Bronchial smooth muscle cell (primary cell): ENCODE data around the gene INPP5E. TPM values are rescaled to one million over a fixed set of nuclear protein-coding genes. Genes with fewer than 3 reads are reported as not detected.

ENCODE experiments used
- total RNA-seq: library from RNA; depleted of rRNA; stranded (reverse); fragments of >200 nt; gene quantifications from 2 replicates; pipeline ENCODE4 v1.2.1, GENCODE V29; 2014

INPP5E gene, protein sequence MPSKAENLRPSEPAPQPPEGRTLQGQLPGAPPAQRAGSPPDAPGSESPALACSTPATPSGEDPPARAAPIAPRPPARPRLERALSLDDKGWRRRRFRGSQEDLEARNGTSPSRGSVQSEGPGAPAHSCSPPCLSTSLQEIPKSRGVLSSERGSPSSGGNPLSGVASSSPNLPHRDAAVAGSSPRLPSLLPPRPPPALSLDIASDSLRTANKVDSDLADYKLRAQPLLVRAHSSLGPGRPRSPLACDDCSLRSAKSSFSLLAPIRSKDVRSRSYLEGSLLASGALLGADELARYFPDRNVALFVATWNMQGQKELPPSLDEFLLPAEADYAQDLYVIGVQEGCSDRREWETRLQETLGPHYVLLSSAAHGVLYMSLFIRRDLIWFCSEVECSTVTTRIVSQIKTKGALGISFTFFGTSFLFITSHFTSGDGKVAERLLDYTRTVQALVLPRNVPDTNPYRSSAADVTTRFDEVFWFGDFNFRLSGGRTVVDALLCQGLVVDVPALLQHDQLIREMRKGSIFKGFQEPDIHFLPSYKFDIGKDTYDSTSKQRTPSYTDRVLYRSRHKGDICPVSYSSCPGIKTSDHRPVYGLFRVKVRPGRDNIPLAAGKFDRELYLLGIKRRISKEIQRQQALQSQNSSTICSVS
- total RNA-seq, result 4.5 and 4.6 TPM in 2 replicates

DNA sequence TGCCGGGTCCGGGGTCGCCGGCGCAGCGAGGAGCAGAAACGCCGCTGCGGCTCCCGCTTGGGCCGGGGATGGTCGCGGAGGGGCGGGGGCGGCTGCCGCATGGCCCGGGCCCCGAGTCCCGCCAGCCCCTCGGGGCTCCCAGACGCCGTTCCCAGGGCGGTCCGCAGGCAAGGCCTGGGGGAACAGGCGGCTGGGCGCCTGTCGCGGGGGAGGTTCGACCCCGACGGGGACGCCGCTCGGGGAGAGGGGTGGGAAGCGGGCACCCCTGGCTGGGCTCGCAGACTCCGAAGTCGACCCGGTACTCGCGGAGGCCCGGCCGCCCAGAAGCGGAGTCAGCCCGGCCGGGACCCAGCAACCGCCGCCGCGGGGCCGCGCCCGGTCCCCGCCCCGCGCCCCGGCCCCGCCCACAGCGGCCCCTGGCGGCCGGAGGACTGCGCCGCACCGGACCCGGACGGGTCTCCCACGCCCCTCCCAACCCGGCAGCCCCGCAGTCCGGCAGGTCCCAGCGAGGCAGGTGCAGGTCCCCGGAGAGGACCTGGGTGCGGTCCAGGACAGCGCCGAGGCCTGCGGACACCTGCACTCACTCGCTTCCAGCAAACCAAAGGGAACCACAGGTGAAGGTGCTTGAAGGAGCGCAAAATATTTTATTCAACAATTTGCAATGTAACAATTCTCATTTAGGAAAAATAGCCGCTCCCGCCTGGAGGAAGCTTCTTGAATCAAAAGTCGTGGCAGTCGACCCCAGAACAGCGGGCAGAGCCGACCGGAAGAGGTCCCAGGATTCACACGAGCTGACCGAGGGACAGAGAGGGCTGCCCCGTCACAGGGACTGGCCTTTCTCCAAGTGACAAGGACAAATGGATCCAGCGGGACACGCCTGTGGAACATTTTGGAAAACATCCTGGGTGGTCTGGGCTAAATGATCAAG is at the start of gene INPP5E:
Gene INPP5E (minus strand): TSS at position 365 of the 928 bp plus-strand sequence. CDS start 426 bp downstream, outside the sequence.

DNA sequence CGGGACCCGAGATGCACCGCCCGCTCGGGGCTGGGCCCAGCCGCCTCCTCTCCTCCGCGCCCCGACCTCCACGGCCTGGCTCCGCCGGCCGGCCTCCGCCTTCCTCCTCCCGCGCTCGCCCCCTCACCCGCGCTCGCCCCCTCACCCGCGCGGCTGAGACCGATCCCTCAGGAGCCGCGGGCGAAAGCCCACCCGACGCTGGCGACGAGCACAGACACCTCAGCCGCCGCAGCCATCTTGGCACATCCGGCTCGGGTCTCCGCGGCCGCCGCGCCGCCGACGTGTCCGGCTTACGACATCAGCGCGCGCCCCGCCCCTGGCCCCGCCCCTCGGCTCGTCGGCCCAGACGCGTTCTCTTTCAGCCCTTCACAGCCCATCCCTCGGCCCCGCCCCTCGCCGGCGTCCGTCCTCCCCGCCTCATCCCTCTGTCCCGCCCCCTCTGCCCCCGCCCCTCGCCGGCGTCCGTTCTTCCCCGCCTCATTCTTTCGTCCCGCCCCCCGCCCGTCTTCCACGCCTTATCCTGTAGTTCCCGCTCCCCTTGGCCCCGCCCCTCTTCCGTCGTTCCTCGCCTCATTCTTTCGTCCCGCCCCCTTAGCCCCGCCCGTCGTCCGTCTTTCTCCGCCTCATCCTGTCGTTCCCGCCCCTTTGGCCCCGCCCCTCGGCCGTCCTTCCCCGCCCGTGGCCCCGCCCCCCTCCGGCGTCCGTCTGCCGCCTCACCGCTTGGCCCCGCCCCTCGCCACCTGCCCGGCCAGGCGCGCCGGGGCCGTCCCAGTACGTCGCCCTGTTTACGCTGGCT is 43.3 kb upstream of the INPP5E start, which contains the start of gene SEC16A:
Gene SEC16A (minus strand): TSS at position 248 of the 796 bp plus-strand sequence. CDS start 5,425 bp downstream, outside the sequence.

DNA sequence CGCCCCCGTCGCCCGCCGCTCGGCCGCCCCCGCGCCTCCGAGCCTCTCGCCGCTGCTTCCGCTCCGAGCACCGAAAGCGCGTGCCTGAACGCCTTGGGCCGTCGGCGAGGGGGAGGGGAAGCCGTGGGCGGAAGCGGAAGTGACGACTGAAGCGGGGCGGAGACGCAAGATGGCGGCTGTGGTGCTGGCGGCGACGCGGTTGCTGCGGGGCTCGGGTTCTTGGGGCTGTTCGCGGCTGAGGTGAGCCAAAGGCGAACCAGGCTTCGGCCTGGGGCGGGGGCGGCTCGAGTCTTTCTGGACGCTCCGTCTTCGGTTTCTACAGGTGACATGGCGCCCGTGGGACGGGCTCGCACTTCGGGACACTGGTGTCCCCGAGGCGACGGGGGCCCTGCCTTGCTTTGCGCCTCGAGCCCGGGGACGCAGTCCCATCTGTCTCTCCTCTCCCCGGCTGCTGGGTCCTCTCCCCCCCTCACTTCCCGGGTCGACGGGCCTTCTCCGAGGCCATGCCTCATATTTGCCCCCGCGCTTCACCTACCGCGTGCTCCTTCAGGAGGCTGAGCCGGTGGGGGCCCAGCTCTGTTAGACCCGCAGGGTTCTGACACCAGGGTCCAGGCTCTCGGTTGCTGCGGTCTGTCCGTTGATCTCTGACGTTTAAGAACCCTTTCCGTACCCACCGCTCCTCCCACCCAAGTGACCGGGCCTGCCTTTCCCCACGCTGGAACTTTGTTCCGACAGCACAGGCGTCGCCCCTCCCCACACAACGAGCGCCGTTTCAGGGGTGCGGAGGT is 29.0 kb downstream of the INPP5E start, which contains the start of the genes ENTR1 and PMPCA:
Gene ENTR1 (minus strand): TSS at position 115 of the 788 bp plus-strand sequence. CDS start 217 bp downstream, outside the sequence.
Gene PMPCA (plus strand): TSS at position 159 of the 788 bp plus-strand sequence. CDS start 11 bp downstream, at position 170.

DNA sequence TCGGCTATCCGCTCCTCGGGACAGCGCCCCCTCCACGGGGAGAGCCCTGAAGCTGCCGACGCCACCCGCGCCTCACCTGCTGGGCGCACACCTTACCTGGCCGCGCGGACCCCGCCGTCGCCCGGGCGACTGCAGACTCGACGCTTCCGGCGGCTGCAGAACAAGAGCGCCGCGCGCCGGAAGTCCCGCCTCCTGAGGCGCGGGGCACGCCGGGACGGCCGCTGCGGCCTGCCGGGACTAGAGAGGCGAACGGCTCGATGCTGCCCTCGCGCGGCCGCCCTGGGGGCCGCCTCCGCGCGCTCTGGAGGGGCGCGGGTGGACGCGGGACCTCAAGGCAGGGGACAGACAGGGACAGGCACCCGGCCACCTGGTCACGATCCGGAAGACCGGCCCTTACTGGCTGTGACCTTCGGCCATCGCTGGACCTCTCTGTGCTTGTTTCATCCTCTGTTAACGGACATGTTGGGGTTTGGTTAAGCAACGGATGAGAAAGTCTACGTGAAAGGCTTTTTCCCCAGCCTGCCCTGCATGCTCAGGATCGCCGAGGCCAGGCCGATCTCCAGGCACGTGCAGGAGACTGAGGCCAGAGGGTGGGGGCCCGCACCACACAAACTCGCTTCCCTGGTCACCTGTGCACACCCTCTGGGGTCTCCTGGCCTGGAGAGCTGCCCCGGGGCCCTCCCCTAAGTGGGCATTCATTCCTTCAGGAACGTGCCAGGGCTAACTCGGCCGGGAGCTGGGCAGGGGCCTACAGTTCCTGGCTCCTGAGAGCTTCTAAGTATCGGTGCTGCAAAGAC is 39.4 kb downstream of the INPP5E start, which contains the start of gene SNAPC4:
Gene SNAPC4 (minus strand): TSS at position 133 of the 797 bp plus-strand sequence. CDS start 1,742 bp downstream, outside the sequence.

Other genes with a start within 250 kb of the INPP5E start
- not detected in 2 replicates for gene LHX3, start 234.7 kb downstream of the INPP5E start, total RNA-seq
- gene QSOX2, start 194.0 kb downstream of the INPP5E start, total RNA-seq, result 4.3 and 4.4 TPM in 2 replicates
- gene CCDC187, start 135.8 kb downstream of the INPP5E start, total RNA-seq, result under 0.01 TPM in 2 replicates
- 70.9 and 79.5 TPM in 2 replicates for gene GPSM1, start 112.3 kb downstream of the INPP5E start, total RNA-seq
- 14.5 and 15.6 TPM in 2 replicates for gene DNLZ, start 76.1 kb downstream of the INPP5E start, total RNA-seq
- 0.77 and 0.79 TPM in 2 replicates for gene CARD9, start 66.2 kb downstream of the INPP5E start, total RNA-seq
- 3.6 and 4.6 TPM in 2 replicates for gene SNAPC4, start 39.7 kb downstream of the INPP5E start, total RNA-seq
- gene ENTR1, start 29.2 kb downstream of the INPP5E start, total RNA-seq, result 19.5 and 22.6 TPM in 2 replicates
- gene PMPCA, start 29.2 kb downstream of the INPP5E start, total RNA-seq, result 30.7 and 36.9 TPM in 2 replicates
- gene SEC16A, start 43.2 kb upstream of the INPP5E start, total RNA-seq, result 10.4 and 12.3 TPM in 2 replicates
- 11.8 and 17.3 TPM in 2 replicates for gene NOTCH1, start 106.2 kb upstream of the INPP5E start, total RNA-seq
- gene EGFL7, start 223.1 kb upstream of the INPP5E start, total RNA-seq, result 6.1 and 8.7 TPM in 2 replicates
- 27.7 and 31.8 TPM in 2 replicates for gene AGPAT2, start 247.6 kb upstream of the INPP5E start, total RNA-seq